ENCODE results near the gene CPSF3.
"Not testable (repeated sequence)": the region's sequence is repeated elsewhere in the genome, so short reads cannot be mapped to it uniquely, and the experiment has no call there.

CPSF3 gene

DNA sequence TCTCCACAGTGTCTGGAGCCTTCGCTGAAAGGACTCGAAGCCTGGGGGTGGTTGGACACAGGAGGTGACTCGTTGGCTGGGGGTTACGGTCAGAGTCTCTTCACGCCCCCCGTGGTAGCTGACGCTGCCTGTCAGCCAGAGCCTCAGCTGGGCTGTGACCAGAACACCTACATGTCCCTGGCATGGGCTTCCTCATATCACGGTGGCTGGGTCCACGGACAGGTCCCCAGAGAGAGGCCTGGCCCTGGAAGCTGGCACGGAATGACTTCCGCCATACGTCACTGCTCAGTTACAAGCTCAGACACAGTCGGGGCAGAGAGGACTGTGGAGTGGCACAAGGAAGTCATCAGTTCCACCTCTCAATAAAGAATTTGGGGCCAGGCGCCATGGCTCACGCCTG, 28.6 kb upstream of the CPSF3 start:
- DNase-seq (ENCODE audit: low read depth in 2 of 2), result no peak

DNA sequence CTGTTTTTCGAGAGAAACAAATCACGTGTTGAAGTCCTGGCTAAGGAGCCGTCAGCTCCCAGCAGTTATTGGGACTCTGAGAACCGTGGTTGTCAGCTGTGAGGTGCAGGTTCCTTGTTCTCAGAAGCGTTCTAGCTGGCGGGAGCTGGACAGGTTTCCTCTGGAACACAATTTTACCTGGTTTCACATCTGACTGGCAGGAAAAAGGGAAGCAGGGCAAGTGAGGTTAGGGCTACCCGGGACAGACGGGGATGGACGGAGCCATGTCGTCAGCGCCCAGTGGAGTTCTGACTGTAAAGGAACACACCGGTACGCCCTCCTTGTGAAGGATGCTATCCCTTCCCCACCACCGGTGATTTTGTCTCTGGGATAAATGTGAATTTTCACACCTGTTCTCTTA, 26.3 kb upstream of the CPSF3 start:
- no peak for DNase-seq (ENCODE audit: low read depth in 2 of 2)

DNA sequence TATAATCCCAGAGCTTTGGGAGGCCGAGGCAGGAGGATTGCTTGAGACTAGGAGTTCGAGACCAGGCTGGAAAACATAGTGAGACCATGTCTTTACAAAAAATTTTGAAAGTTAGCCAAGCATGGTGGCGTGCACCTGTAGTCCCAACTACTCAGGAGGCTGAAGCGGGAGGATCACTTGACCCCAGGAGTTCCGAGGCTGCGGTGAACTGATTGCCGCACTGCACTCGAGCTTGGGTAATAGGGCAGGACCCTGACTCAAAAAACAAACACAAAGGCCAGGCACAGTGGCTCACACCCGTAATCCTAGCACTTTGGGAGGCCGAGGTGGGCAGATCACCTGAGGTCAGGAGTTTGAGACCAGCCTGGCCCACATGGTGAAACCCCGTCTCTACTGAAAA, 25.2 kb upstream of the CPSF3 start:
- DNase-seq (ENCODE audit: low read depth in 2 of 2), result not testable (repeated sequence)

DNA sequence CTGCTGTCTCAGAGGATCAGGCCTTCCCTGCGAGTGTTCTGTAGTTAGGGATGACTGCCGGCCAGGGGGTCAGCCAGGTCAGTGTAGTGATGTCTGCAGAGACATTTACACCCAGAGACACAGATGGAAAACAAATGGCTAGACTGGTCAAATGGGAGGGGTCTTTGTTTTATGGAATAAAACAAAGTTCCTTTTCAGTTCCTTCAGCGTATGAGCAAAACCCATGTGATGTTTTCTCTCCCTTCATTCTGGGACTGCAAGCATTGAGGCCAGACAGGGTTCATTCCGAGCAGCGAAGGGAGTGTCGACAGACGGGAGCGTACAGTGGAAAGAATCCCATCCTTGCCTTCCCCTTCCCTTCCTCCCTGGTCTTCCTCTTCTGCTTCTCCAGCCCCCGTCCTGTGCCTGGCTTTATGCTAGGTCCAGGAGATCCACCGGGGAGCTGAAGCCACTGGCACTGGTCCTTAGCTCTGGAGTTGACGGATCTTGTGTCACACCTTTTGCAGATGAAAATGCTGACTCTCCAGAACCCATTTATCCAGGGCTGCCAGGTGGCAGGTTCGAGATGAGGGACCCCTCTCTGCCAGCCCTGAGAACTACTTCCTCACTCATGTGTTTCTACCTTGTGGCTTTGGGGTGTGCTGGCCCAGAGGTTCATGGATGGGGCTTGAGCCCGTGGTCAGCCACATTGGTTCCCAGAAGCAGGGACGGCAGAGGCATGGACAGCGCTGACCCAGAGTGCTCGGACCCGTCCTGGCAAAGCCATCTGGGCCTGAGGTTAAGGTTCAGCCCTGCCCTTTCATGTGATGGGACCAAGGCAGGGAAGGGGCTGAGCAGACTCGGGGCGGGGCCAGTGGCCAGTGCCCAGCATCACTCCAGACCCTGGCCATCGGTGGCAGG, 24.3 kb upstream of the CPSF3 start:
- no peak for DNase-seq (ENCODE audit: low read depth in 2 of 2)

DNA sequence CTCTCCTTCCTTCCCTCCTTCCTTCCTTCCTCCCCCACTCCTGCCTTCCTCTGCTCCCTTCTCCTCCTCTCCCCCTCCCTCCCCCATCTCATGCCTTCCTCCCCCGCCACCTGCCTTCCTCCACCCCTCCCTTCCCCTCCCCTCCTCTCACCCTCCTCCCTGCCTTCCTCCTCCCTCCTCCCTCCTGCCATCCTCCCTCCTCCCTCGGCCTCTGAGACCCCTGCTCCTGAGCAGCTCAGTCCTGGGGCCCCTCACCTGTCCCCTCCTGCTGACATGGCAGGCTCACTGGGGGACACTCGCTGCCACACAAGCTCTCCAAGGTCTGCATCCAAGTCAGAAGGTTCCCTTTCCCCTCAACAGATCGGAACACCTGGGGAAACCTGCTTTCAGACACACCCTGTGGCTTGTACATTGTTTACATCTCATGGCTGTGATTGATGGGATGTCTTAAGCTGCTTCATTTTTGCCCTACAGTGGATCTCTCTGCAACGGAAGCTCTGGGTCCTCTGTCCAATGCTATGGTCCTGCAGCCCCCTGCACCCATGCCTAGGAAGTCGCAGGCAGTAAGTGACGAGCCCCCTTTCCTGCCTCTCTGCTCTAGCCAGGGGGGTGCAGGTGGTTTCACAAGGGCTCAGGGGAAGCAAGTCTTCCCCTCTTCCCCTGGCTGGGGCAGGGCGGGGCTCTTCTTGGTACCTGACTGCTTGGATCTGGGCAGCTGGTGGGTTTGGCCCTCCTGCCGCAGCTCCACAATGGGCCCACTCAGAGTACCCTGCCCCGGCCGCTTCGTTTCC, 23.0 kb upstream of the CPSF3 start:
- DNase-seq (ENCODE audit: low read depth in 2 of 2), result no peak

DNA sequence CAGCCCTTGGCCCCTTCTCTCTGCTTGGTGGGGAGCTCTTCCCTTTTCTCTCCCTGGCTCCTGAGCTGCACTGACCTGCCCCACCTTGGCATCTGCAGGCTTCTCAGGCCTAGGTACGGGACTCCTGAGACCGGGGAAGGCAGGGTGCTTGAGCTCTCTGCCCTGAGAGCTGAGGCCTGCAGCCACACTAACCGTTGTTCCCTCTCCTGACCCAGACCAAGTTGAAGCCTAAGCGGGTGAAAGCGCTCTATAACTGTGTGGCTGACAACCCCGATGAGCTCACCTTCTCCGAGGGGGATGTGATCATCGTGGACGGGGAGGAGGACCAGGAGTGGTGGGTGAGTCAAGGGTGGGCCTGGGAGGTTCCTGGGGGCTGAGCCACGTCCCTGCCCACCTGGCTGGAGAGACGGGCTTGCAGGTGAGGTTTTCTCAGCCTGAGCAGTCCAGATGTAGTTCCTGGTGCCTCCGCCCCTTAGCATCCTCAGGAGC, 22.4 kb upstream of the CPSF3 start:
- DNase-seq (ENCODE audit: low read depth in 2 of 2), result no peak

DNA sequence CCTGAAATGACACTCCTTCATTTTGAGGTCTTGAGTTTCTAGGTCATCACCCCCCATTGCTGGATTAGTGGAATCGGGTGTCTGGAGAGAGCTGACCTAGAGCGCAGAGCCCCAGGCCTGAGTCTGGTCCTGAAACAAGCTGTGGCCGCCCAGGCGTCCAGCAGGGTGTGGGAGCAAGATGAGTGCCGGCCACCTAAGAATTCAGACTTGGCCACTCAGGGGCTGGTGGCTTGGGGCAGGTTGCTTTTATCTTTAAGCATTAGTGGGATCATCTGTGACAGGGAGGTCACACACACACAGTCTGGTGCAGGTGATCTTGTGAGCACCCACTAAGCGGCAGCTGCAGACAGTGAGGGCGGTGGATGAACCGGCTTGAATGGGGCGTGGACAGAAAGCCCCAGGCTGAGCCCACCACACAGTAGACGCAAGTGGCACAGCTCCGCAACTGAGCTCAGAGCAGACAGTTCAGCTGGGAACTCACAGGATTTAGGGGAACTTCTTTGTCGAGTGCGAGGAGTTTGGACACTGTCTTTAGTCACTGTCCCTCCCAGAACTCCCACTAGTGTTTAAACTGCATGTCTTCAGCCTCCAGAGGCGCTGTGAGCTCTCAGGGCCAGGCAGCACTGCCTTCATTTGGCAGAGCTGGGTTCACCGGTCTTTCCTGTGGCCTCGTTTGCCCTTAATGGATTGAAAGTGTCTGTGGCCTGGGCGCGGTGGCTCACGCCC, 21.6 kb upstream of the CPSF3 start:
- no peak for DNase-seq (ENCODE audit: low read depth in 2 of 2)

DNA sequence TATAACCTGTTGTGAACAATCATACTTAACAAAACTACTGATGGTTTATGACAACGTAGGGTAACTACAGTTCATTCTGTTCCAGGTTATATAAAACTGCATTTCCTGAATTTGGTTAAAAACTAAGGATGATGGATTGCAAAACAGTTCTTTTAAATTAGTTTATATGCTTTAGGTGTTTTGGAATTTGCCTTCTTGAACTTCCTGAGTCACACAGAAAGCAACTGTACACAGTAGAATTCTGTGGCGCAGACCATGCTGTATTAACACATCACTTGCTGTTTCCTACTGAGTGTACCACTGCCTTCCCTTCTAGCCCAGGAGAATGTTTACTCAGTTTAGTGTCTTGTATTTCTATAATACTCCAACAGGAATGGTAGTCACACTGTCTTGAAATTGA, 19.5 kb upstream of the CPSF3 start:
- no peak for DNase-seq (ENCODE audit: low read depth in 2 of 2)

DNA sequence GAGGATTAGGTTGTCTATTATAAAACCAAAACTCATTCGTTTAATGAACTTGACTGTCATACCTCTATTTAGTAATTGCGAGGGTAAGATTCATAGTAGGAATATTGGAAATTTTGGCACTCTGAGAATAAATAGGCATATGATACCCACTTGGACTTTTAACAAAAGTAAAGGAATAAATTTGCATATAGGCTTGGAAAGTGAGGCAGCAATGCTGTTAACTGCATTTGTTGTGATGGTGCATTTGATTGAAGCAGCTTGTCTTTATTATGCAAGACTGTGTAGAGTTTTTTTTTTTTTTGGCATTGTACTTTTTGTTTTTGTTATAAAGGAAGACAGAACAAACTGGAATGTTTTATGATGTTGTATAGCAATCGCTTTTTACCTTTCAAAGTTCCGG, 19.0 kb upstream of the CPSF3 start:
- DNase-seq (ENCODE audit: low read depth in 2 of 2), result no peak

DNA sequence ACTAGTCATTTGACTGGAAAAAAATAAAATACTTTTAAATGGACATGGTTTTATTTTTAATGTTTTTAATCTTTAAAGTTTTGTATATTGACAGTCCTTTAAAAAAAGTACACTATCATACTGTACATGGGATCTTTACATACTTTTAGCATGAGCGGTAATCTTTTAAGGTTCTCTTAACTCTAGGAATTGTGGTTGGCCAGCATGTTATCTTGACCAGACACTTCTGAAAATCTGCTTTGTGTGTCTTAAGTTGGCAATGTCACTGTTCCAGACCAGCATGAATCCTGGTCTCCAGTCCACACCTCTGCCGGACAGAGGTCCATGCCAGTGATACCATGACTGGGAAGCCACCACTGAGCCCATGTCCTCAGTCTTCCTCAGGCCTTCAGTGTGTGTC, 17.8 kb upstream of the CPSF3 start:
- no peak for DNase-seq (ENCODE audit: low read depth in 2 of 2)

DNA sequence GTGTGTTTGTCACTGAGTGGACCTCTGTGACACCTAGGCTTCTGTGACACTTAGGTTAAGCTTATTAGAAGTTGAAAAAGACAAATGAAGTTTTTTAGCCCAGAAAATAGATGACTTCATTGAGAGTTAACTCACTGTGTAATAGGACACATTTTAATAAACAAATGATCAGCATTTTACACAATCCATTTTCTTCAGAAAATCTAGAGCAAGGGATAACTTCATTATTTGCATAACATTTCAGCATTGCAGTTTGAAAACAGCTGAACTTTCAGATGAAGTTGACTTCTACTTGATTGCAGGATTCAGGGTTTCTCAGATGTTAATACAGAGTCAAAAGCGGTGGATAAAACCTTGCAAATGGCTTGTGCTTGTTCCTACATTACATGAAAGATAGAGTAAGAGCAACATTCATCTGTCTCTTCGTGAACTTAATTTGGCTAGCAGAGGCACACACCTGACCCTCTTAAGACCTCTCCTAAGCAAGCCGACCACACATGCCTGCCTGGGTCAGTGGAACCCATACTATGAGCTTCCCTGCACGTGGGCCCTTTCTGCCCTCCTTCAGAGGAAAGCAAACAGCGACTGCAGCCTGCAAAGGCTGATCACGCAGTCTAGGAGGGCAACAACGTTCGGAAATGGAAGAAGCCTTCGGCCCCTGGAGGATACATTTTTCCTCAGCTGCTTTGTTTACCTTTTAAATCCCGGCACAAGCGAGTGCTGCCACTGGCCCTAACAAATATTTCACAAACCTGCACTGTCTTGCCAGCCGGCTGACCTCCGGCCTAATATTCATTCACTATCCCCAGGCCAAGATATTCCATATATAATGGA, 16.7 kb upstream of the CPSF3 start:
- DNase-seq (ENCODE audit: low read depth in 2 of 2), result no peak

DNA sequence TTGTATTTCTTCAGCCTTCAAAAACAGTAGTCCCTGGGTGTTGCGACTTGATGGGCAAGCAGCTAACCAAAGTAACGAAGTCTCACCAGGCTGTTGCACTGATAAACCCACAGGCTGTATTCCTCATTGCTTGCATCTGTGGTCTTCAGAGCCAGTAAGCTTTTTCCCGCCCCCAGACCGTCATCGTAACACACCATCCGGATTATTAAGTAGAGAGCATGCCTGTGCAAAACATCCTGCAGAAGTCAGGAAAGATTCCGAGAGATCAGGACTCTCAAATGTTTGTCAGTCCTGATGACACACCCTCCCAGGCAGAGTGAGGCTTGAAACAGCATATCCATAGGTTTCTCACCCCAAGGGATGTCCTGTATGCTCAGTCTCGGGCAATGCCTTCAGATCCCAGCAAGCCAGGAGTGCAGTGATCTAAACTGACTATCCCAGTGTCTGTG, 16.1 kb upstream of the CPSF3 start:
- DNase-seq (ENCODE audit: low read depth in 2 of 2), result no peak

DNA sequence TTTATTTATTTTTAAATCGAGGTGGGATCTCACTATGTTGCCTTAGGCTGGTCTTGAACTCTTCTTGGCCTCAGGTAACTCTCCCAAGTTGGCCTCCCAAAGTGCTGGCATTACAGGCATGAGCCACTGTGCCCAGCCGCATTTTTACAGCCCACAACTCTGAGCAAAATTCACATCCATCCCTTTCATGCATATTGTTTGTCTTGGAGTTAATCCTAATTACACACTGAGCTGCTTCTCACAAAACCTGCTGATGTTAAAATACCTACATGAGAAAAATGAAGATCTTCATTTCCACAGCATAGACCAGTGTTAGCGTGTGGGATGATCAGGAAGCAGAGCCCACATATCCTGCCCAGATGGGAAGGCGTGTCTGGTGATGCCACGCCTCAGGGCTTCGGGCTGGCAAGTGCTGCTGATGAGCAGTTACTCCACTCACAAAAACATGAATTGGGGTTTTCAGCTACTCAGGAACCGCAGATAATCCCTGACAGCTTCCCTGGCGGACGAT, 14.8 kb upstream of the CPSF3 start:
- DNase-seq (ENCODE audit: low read depth in 2 of 2), result no peak

DNA sequence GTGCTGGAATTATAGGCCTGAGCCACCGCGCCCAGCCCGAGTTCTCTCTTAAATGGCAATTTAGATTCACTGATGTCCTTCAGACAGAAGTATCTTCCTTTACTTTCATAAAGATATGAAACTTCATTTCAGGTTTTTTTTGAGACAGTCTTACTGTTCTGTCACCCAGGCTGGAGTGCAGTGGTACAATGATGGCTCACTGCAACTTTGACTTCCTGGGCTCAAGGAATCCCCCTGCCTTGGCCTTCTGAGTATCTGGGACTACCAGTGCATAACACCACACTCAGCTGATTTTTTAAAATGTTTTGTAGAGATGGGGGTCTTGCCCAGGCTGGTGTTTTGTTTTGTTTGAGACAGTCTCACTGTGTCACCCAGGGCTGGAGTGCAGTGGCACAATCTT, 13.3 kb upstream of the CPSF3 start:
- DNase-seq (ENCODE audit: low read depth in 2 of 2), result no peak

DNA sequence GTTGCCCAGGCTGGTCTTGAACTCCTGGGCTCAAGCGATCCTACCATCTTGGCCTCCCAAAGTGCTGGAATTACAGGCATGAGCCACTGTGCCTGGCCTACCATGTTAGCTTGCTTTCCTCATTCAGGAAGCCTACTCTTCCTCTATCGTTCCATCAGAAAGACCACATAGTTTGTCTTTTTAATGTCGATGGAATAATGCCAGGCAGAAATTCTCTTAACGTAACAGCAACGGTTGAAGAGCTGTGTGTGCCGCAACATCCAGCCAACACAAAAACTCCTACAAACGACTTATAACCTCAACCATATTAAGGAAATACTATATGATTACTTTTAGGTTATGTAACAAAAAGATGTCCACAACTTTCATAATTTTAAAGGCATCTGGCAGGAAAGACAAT, 10.7 kb upstream of the CPSF3 start:
- no peak for DNase-seq (ENCODE audit: low read depth in 2 of 2)

DNA sequence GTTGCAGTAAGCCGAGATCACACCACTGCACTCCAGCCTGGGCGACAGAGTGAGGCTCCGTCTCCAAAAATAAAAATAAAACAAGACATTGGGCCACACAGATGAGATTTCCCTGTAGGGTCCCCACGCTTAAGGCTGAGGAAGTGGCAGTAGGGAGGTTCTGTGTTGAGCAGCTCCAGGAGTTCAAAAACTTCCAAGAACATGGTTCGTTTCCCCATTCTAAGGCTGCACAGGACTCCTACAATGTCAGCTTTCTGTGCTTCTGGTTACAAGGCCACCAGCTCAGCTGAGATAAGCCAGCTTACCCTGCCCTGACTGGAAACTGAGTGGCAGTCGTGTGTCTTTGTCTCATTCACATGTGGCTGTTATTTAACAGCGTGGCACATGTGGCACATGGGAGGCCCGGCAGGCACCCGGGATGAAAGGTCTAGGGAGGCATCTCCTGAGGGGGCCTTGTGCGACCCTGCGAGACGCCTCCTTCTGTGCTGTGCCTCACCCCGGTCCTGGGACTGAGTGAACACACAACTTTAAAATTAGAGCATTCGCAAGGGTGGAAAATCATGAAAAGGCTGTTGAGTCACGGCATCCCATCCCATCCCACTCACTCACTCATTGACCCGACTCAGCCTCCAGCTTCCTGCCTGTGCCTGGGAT, 7.8 kb upstream of the CPSF3 start:
- no peak for DNase-seq (ENCODE audit: low read depth in 2 of 2)

DNA sequence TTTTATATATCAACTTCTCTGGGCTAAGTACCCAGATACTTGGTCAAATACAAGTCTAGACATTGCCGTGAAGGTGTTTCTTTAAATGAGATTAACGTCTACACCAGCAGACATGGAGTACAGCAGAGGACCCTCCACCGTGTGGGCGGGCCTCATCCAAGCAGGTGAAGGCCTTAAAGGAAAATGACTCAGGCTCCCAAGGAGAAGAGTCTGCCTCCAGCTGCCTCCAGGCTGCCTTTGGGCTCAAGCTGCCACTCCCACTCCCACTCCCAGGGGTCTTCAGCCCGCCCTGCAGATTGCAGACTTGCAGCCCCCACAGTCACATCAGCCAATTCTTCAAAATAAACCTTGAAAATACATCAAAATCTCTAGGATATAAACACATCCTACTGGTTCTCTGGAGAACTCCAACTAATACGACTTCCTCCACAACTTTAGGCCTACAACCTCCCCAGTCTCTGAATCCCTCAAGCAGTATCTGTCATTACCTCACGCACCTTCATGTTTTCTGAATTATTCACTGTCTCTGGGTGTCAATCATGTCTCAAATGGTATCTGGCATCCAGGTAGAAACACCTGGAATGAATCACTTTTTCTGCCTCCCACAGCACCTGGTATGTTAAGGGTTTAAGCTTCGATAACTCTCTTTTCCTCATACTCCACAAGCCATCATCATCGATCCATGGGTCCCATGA, 7.0 kb upstream of the CPSF3 start:
- DNase-seq (ENCODE audit: low read depth in 2 of 2), result no peak

DNA sequence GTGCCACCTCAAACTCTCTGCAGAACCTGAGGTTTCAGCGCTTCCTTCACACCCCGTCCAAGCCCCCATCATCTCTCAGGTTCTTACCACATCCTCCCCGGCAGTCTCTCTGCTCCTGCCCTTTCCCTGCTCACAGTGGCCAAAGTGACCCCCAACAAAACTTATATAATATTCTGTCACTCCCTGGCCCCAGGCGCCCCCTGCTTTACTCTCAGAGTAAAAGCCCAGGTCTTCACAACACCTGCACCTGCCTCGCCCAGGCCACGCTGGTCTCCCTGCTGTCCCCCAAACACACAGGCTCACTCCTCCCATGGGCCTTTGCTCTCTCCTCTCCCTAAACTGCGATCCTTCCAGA, 6.5 kb upstream of the CPSF3 start:
- DNase-seq (ENCODE audit: low read depth in 2 of 2), result no peak

DNA sequence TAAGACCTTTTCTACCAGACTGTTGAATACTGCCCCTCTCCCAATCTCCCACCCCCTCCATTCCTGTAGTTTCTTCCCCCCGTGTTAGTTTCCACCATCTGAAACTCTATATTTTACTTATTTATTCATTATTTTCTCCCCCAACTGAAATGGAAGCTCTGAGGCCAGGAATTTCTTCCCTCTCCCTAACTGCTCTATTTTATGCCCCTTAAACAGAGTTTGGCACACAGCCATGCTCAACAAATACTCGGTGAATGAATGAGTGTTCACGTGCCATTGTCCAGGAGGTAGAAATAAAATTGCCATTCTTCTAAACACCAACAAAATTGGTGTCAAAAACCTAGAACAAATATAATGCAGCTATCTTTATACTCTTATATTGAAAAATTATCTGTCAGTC, 5.7 kb upstream of the CPSF3 start:
- no peak for DNase-seq (ENCODE audit: low read depth in 2 of 2)

DNA sequence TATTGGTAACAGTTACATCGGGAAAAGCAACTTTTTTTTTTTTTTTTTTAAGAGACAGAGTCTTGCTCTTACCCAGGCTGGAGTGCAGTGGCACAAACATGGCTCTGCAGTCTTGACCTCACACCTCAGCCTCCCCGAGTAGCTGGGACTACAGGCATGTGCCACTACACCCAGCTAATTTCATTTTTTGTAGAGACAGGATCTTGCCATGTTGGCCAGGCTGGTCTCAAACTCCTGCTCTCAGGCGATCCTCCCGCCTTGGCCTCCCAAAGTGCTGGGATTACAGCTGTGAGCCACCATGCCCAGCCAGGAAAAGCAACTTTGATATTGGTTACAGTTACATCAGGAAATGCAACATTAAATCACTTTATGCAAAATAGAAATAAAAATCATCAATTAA, 4.7 kb upstream of the CPSF3 start:
- no peak for DNase-seq (ENCODE audit: low read depth in 2 of 2)

All from stimulated activated CD8-positive, alpha-beta memory T cell treated with anti-CD3 and anti-CD28 coated beads, Interleukin-2, amount 100 ng/mL, for 1 hour (primary cell).